HepG2 (cell line): ENCODE results near the gene MINDY1. TPM values are rescaled to one million over a fixed set of nuclear protein-coding genes. Genes with fewer than 3 reads are reported as not detected.

ENCODE experiments used
- CHCHD3 ChIP-seq: sonication (generic); formaldehyde crosslinking; IDR thresholded peaks from 2 replicates; pipeline ENCODE4 v1.8.0; 2022; ENCODE audit warnings: mild to moderate bottlenecking, missing genetic modification reagents, moderate library complexity
- CHD4 ChIP-seq: fragments of 200-600 bp; sonication (generic); IDR thresholded peaks from 2 replicates; pipeline ENCODE4 v1.7.0; 2017; ENCODE audit warnings: mild to moderate bottlenecking, low read length, borderline replicate concordance
- HMG20B ChIP-seq: conservative IDR thresholded peaks from 2 replicates; pipeline ENCODE4 v1.6.1; 2016; ENCODE audit warnings: missing genetic modification reagents, missing compliant biosample characterization
- JUN ChIP-seq: sonication (generic); formaldehyde crosslinking; IDR thresholded peaks from 2 replicates; pipeline ENCODE4 v1.4.0; 2020; ENCODE audit warnings: mild to moderate bottlenecking, missing genetic modification reagents
- NFATC3 ChIP-seq: sonication (generic); formaldehyde crosslinking; IDR thresholded peaks from 2 replicates; pipeline ENCODE4 v1.5.1; 2020; ENCODE audit warnings: mild to moderate bottlenecking, missing genetic modification reagents
- PBX2 ChIP-seq: IDR thresholded peaks from 2 replicates; pipeline ENCODE4 v1.6.1; 2016; ENCODE audit warnings: control low read depth
- PHB2 ChIP-seq: fragments of 450-650 bp; IDR thresholded peaks from 2 replicates; pipeline ENCODE4 v1.6.1; 2018; ENCODE audit not compliant: partially characterized antibody
- RFX3 ChIP-seq: IDR thresholded peaks from 2 replicates; pipeline ENCODE4 v1.6.1; 2016; ENCODE audit warnings: missing biosample characterization, missing genetic modification reagents
- TBL1XR1 ChIP-seq: fragments of 150-350 bp; IDR thresholded peaks from 2 replicates; pipeline ENCODE4 v1.6.1; 2014; ENCODE audit warnings: borderline replicate concordance, low read length; ENCODE audit not compliant: partially characterized antibody
- TCF12 ChIP-seq, 2 experiments: fragments of 450-650 bp in 1 of 2; sonication (generic) in 1 of 2; formaldehyde crosslinking in 1 of 2; IDR thresholded peaks; 2 replicates each; pipeline versions ENCODE4 v1.6.1 to v1.8.0; 2017 to 2022; ENCODE audit warnings: antibody characterized with exemption in 1 of 2, mild to moderate bottlenecking in 1 of 2, missing genetic modification reagents in 1 of 2, moderate library complexity in 1 of 2
- TGIF2 ChIP-seq: IDR thresholded peaks from 2 replicates; pipeline ENCODE4 v1.6.1; 2016; ENCODE audit warnings: control low read depth, missing compliant biosample characterization
- TOPORS ChIP-seq: sonication (generic); formaldehyde crosslinking; IDR thresholded peaks from 2 replicates; pipeline ENCODE4 v1.8.0; 2023; ENCODE audit warnings: mild to moderate bottlenecking, missing genetic modification reagents
- ZNF337 ChIP-seq: sonication (generic); formaldehyde crosslinking; IDR thresholded peaks from 2 replicates; pipeline ENCODE4 v1.5.1; 2020; ENCODE audit warnings: missing genetic modification reagents, low read depth, mild to moderate bottlenecking, borderline replicate concordance
- ZNF547 ChIP-seq: sonication (generic); formaldehyde crosslinking; IDR thresholded peaks from 2 replicates; pipeline ENCODE4 v1.5.1; 2020; ENCODE audit warnings: mild to moderate bottlenecking, missing genetic modification reagents
- ZNF597 ChIP-seq: sonication (generic); formaldehyde crosslinking; IDR thresholded peaks from 2 replicates; pipeline ENCODE4 v1.5.0; 2020; ENCODE audit warnings: missing genetic modification reagents
- ZNF709 ChIP-seq: sonication (generic); formaldehyde crosslinking; IDR thresholded peaks from 2 replicates; pipeline ENCODE4 v1.5.0; 2020; ENCODE audit warnings: mild to moderate bottlenecking, missing genetic modification reagents
- ZNF879 ChIP-seq: sonication (generic); formaldehyde crosslinking; IDR thresholded peaks from 2 replicates; pipeline ENCODE4 v1.8.1; 2023; ENCODE audit warnings: missing genetic modification reagents
- polyA plus RNA-seq, 8 experiments: library from polyadenylated mRNA; depleted of rRNA in 3 of 8; stranded (reverse) in 7 of 8; unstranded in 1 of 8; fragments of >200 nt; fragmentation: Illumina TruSeq in 4 of 8; extraction: Trizol in 4 of 8; gene quantifications; 2 replicates each; pipeline versions ENCODE4 v1.2.1 to v1.2.3, GENCODE V29; 2011 to 2016; ENCODE audit warnings: low read depth in 4 of 8, missing spikeins in 1 of 8, mixed read lengths in 1 of 8; ENCODE audit not compliant: insufficient read depth in 1 of 8
- total RNA-seq, 5 experiments: library from RNA; depleted of rRNA; stranded (reverse); fragments of >200 nt; fragmentation: Illumina TruSeq; extraction: Trizol; gene quantifications; 2 replicates each; pipeline ENCODE4 v1.2.3, GENCODE V29; 2016; ENCODE audit warnings: low read depth in 1 of 5
- TF ChIP-seq, protein P1 (sequence below): sonication (generic); formaldehyde crosslinking; IDR thresholded peaks from 2 replicates; pipeline ENCODE4 v1.4.0; 2020; ENCODE audit warnings: mild to moderate bottlenecking, missing genetic modification reagents
- TF ChIP-seq, protein P2 (sequence below): sonication (generic); formaldehyde crosslinking; IDR thresholded peaks from 2 replicates; pipeline ENCODE4 v1.5.1; 2020; ENCODE audit warnings: missing genetic modification reagents, mild to moderate bottlenecking, borderline replicate concordance
- TF ChIP-seq, protein P3 (sequence below): sonication (generic); formaldehyde crosslinking; IDR thresholded peaks from 2 replicates; pipeline ENCODE4 v1.5.0; 2020; ENCODE audit warnings: missing genetic modification reagents, mild to moderate bottlenecking, borderline replicate concordance
- TF ChIP-seq, protein P4 (sequence below): sonication (generic); formaldehyde crosslinking; IDR thresholded peaks from 2 replicates; pipeline ENCODE4 v1.4.0; 2020; ENCODE audit warnings: missing genetic modification reagents, borderline replicate concordance

Gene MINDY1
- total and polyA plus RNA-seq, 2 of the 13 experiments (the other 11 are each of a cell fraction or from before 2014, with no cell fraction given) = 11.1 to 15.0 TPM

DNA sequence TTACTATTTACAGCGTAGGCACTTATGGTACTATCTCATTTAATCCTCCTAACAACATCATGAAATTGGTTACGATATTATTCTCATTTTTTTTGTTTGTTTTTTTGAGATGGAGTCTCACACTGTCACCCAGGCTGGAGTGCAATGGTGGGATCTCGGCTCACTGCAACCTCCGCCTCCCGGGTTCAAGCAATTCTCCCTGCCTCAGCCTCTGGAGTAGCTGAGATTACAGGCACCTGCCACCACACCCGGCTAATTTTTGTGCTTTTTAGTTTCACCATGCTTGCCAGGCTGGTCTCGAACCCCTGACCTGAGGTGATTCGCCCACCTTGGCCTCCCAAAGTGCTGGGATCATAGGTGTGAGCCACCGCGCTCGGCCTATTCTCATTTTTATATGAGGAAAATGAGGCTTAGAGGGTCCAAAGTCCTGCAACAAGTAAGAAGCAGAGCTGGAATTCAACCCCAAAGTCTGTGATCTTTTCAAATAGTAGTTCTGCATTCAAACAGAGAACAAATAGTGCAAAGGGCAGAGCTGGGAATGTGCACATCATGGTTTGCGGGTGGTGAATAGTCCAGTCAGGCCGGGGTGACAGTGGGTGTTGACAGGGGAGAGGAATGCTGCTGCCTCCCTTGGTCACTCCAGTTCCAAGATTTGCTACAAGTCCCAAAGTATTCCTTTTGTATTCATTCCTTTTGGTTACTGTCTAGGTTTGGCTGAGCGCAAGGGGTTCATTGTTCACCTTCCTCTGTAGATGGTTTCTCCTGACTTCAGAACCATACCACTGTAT, 6.2 kb upstream of the MINDY1 start (continued):
- no peak for TF ChIP-seq PBX2 (CRISPR knock-in tag)
- TF ChIP-seq CHCHD3 (CRISPR knock-in tag) = no peak
- peak; percentile 94; the same call in 1 of the 2 replicates for TF ChIP-seq CHD4
- TF ChIP-seq, protein P1, sequence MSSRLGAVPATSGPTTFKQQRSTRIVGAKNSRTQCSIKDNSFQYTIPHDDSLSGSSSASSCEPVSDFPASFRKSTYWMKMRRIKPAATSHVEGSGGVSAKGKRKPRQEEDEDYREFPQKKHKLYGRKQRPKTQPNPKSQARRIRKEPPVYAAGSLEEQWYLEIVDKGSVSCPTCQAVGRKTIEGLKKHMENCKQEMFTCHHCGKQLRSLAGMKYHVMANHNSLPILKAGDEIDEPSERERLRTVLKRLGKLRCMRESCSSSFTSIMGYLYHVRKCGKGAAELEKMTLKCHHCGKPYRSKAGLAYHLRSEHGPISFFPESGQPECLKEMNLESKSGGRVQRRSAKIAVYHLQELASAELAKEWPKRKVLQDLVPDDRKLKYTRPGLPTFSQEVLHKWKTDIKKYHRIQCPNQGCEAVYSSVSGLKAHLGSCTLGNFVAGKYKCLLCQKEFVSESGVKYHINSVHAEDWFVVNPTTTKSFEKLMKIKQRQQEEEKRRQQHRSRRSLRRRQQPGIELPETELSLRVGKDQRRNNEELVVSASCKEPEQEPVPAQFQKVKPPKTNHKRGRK = no peak
- no peak for TF ChIP-seq TCF12 (IDR thresholded peaks at IDR 0.05)
- TF ChIP-seq TCF12 (CRISPR knock-in tag; IDR thresholded peaks at IDR 0.05) = peak; percentile 71; the same call in 1 of the 2 replicates
- no peak for TF ChIP-seq TOPORS
- TF ChIP-seq, protein P2, sequence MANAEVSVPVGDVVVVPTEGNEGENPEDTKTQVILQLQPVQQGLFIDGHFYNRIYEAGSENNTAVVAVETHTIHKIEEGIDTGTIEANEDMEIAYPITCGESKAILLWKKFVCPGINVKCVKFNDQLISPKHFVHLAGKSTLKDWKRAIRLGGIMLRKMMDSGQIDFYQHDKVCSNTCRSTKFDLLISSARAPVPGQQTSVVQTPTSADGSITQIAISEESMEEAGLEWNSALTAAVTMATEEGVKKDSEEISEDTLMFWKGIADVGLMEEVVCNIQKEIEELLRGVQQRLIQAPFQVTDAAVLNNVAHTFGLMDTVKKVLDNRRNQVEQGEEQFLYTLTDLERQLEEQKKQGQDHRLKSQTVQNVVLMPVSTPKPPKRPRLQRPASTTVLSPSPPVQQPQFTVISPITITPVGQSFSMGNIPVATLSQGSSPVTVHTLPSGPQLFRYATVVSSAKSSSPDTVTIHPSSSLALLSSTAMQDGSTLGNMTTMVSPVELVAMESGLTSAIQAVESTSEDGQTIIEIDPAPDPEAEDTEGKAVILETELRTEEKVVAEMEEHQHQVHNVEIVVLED (CRISPR knock-in tag) = peak; percentile 68; the same call in 1 of the 2 replicates
- TF ChIP-seq ZNF709 = no peak
- no peak for TF ChIP-seq PHB2
- no peak for TF ChIP-seq JUN (CRISPR knock-in tag)
- no peak for TF ChIP-seq ZNF597 (CRISPR knock-in tag)
- TF ChIP-seq ZNF547 (CRISPR knock-in tag) = 0 out of 2 replicates have a peak, but pooled peaks have one; percentile 61
- no peak for TF ChIP-seq ZNF337 (CRISPR knock-in tag)
- TF ChIP-seq RFX3 (CRISPR knock-in tag) = no peak
- TF ChIP-seq TGIF2 (CRISPR knock-in tag) = no peak
- no peak for TF ChIP-seq HMG20B (CRISPR knock-in tag)
- no peak for TF ChIP-seq ZNF879 (CRISPR knock-in tag)
- no peak for TF ChIP-seq TBL1XR1
- TF ChIP-seq, protein P3, sequence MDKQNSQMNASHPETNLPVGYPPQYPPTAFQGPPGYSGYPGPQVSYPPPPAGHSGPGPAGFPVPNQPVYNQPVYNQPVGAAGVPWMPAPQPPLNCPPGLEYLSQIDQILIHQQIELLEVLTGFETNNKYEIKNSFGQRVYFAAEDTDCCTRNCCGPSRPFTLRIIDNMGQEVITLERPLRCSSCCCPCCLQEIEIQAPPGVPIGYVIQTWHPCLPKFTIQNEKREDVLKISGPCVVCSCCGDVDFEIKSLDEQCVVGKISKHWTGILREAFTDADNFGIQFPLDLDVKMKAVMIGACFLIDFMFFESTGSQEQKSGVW (CRISPR knock-in tag) = no peak
- TF ChIP-seq, protein P4, sequence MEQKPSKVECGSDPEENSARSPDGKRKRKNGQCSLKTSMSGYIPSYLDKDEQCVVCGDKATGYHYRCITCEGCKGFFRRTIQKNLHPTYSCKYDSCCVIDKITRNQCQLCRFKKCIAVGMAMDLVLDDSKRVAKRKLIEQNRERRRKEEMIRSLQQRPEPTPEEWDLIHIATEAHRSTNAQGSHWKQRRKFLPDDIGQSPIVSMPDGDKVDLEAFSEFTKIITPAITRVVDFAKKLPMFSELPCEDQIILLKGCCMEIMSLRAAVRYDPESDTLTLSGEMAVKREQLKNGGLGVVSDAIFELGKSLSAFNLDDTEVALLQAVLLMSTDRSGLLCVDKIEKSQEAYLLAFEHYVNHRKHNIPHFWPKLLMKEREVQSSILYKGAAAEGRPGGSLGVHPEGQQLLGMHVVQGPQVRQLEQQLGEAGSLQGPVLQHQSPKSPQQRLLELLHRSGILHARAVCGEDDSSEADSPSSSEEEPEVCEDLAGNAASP (CRISPR knock-in tag) = peak; percentile 58; the same call in 1 of the 2 replicates
- TF ChIP-seq NFATC3 = no peak; the same call in 1 of the 2 replicates
